CD4-positive, alpha-beta T cell treated with Interleukin-21 for 1 hour (primary cell): ENCODE results near the gene TENM4.

Source experiments
- DNase-seq: peaks from one replicate; pipeline ENCODE4 v3.0.0-alpha.2; 2020

The TENM4 gene

DNA sequence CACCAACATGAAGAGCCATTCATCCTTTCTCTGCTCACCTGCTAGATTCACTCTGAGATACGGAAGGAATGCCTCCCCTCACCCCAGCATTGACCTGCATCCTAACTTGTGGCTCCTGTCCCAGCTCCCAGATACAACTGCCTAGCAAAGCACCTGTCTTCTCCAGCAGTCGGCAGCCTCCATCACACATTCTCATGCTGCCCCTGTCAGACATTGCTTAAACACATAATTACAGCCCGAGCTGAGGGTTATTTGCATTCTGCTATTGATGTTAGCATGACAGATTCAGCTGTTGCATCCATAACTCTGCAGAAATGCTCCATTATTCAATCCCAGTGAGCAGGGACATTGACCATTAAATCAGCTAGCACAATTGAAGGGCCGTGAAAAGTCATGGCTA lies 681.8 kb downstream of the TENM4 start:
- DNase-seq, result no peak

DNA sequence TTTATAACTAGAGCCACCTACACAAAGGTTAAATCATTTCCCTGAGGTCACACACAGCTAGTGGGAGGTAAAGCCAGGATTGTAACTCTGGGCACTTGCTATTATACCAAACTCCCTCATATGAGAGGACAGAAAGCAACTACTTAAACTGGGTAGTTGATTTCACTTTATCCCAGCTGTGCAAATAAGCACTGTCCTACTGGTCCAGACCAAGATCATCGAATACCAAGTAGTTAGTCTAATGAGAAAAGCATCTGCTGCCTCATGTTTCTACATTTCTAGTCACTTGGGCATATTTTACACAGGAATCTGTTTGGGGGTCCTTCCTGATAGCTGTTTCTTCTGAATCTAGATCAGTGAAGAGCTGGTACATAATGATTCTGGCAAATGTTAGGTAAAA lies 687.5 kb downstream of the TENM4 start:
- DNase-seq, result no peak

DNA sequence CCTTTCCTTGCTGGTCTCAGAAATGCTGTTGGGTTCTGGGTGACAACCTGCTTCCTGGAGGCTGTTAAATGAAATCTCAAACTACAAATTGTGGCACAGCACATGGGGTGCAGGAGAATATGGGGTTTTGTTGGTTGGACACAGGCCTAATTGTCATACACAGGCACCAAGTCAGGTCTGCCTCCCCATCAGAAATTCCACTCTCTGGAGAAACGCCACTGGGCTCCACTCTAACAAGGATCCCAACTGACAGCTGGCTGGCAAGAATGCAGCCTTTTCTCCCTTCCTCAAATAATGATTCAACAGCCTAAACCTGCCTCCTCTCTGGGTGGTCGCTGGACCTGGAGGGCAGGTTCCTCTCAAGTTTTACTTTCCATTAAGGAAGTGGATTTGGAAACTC lies 688.3 kb downstream of the TENM4 start:
- DNase-seq, result no peak

DNA sequence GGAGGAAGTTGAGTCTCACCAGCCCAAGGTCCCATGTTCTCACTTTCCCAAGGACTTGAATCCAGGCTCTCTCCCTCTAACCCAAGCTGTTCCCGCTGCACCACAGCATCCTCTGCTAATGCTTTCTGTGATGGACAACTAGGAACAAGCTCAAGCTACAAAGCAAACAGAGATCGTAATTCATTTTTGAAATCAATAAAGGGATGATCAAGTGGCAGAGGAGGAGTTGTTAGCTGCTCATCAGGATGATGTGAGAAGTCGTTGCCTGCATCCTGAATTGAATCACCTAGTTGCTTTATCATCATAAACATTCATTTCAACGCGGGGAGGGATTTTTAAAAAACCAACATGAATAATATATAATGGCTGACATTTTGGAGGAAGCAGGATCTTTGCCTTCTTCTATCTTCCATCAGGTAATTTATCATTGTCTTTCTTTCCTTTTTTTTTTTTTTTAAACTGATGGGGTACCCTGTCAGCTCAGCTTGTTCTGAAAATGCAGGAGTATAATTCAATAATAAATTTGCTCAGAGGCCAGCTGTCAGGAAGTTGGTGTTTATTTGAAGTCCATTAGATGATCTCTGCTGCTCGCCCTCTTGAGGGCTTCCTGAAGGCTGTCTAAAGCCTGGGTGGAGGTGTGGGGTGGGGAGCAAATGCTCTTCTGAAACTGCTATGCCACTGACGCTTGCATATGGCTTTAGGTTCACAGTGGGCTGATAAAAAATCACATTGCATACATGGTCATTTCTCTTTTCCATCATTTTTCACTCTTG lies 691.7 kb downstream of the TENM4 start:
- DNase-seq, result no peak

DNA sequence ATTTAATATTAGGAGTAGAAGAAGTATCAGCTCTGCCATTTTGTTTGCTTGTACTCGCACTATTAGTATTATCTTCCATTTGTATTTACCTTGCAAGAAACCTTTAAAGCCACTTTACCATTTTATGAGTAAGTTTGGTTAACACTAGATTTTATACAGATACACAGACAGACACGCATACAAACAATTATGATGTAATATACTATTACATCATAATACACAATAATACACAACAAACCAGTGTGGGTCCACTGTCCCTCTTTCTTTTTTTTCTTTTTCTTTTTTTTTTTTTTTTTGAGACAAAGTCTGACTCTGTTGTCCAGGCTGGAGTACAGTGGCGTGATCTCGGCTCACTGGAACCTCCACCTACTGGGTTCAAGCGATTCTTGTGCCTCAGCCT lies 695.9 kb downstream of the TENM4 start:
- no peak for DNase-seq

DNA sequence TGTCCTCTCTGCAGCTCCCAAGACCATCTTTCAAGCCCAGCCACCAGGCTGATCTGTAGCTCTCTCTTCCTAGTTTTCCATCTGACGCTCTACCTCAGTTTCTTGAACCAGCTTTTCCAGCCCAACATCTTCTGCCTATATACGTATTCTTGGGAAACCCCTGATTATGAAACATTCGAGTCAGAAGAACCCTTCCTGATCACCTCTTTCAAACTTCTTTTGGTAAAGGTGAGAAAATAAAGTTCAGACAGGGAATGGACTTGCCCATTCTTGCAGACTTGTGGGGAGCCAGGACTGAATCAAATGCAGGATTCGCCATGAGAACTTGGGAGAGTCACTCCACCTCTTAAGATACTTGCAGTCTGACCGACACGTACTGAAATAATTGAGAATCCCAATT lies 696.6 kb downstream of the TENM4 start:
- DNase-seq, result no peak

DNA sequence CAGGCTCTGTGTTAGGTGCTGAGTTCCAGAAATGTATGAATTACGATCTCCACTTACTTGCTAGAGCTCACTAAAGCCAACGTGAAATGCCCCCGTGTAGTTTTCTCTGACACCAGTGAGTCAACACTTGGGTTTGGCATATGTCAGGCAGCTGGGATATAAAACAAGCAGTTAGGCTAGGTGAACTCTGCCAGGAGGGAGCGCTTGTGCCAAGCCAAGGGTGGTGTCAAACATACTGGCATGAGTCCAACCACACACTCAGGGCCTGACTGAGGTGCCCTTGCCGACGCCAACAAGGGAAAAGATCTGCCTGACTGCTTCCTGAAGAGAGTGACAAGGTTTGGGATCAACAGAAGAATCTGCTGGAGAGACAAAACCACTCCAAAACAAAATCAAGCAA lies 698.4 kb downstream of the TENM4 start:
- DNase-seq, result no peak

DNA sequence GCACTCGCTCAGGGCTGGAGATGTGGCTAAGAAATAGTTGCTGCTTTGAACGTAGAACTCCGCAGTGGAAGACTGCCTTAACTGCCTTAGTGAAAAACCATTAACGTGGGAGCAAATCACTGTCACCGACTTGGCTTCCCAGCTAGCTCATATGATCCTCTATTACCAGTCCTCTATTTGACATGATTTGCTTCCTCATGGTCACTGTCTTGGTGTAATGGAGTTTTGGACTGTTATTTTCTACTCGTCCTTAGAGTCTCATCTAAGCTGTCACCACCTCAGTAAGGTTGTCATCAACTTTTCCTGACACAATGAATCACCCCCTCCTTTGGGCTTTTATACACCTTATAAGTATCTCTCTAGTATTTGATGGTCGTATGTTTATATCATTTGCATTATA lies 699.1 kb downstream of the TENM4 start:
- DNase-seq, result no peak

DNA sequence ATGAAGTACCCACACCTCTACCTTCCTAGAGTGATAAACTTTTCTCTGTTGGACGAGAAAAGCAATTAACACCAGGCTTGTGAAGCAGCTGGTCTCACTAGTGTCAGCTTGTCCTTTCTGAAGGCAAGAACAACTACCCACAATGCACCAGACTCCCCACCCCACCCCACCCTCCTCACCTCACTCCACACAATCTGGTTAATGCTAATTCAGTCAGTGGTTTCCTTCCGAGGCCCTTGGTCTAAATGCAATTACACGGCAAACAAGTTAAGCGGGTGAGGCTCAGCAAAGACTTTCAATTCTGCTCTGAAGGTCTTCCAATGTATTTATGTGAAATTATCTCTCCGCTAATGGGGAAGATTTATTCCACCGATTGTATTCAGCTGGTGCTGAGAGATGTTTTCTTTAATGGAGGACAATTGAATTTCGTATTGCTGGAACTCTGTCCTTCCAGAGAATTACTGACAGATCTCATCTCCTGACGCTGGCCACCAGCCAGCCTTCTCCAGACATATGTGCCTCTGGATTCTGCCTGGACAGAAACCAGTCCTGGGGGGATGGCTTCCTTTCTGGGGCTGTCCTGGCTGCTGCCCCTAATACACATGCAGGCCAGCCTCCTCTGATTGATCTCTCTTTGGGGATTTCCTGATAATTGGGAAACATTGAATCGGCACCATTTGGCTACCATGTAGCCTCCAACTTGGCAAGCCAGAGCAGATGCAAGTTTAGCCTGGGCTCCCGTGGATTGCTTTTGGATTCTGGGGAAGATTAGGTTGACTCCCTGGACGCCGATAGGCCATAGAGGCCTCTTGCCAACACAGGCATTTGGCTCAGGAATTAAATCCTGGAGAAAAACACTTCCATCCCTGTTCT lies 700.4 kb downstream of the TENM4 start:
- no peak for DNase-seq

DNA sequence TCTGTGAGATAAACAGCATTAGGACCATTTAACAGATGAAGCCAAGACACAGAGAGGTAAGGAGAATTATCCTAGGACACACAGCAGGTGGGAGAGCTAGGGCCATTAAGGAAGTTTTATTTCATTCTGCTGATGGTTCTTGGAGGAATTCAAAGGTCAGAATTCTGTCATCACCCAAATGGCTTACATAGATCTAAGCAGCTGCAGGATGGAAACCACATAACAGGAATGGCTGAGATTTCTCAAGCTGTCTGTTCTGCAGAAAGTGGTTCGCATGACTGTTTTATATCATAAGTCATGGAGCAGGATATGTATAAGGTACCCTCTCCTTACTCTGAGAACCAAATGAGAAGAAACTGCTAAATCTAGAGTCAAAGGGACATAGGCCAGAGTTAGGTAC lies 702.9 kb downstream of the TENM4 start:
- DNase-seq, result no peak

DNA sequence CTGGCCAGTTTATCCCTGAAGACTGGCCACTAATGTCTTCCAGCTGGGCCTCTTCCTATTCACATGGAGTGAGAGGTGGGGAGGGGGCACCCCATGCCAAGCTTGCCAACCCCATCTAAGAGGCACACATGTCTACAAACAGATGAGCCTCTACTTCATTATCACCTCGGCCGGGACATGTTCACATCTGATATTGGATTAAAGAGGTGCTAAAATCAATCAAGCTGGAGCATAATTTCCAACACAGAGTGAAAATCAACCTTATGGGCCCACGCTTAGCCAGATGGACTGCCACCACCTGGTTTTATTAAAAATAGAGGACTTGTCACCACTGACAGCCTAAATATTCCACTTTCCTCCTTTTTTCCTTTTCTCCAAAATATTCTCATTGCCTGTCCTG lies 703.5 kb downstream of the TENM4 start:
- DNase-seq, result no peak

DNA sequence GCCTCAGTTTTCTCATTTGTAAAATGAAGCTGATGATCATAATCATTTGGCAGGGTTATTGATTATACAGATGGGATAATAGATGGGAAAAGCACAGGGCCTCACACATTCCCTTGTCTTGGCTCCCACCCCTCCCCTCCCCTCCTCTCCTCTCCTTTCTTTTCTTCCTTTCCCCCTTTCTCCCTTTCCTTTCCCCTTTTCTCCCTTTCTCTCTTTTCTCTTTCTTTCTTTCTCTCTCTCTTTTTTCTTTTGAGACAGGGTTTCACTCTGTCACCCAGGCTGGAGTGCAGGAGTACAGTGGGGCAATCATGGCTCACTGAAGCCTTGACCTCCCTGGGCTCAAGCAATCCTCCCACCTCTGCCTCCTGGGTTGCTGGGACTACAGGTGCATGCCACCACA lies 705.1 kb downstream of the TENM4 start:
- DNase-seq, result no peak

DNA sequence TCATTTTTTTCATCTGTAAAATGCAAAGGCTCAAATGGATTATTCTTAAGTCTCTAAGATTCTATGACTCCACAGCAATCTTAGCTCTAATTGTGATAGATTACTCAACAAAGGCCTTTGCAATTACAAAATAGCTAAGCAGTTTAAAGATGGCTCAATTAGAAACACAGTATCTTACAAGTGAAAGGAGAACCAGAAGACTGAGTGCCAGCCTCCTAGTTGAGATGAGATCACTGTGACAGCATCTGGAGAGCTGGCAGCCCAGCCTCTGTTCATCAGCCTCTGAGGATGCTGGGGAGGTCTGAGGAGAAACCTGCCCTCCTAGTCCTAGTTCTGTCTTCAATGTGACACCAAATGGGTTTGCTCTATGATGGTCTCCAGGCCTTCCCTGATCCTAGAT lies 707.8 kb downstream of the TENM4 start:
- no peak for DNase-seq

DNA sequence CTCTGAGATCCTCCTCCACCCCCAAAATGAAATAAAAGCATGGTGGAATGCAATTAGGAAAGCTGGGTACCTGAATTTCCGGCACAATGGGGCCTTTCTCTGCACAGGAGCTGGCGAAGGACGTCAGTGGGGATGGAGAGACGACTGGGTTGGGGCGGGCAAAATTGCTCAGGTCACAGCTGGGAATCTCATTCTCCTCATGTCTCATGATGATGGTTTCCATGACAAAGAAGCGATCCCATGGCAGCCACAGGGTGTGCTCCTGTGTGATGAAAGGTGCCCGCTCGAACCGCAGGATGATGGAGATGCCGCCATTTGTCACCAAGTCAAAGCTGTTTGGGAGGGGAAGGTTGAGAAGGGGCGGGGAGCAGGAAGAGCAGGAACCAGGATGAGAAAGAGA lies 708.6 kb downstream of the TENM4 start:
- DNase-seq, result no peak

DNA sequence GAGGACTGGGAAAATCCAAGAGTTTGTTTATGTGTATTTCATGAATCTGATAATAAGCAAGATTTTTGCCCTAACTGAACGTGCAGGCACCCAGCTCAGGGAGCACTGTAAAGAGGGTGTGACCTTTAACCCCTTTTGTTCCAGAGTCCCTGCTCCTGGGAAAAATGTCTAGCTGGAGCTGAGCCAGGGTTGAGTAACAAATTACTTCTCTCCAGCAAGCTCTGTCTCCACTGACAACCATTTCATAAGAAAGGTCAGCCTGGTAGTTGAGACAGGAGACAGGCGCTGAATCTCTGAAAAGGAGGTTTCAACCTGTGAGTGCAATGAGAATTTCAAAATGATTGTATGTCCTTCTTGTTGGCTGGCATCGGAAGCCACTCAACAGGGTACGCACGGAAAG lies 709.8 kb downstream of the TENM4 start:
- no peak for DNase-seq

DNA sequence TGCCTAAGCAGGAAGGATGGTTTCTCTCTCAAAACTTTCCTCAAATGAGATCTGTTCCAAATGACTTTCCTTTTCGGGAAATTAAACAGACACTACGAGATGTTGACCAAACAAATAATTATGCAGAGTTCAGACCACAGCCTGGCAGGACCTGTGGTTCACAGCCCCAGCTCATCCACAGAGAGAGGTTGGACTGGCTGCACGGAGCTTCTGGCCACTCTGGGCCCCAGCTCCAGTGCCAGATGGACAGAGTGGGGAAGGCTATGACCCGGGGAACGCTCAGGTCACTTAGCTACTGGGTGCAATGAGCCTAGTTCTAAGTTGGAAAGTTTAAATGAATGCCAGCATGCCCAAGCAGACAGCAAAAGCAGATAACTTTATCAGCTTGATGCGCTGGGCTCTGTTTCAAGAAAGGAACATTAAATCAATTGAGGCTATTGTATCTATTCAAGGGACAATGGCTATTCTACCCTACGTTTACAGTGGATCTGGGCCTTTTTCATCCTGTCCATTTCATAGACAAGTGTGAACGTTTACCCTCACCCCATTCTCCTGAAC lies 710.5 kb downstream of the TENM4 start:
- no peak for DNase-seq

DNA sequence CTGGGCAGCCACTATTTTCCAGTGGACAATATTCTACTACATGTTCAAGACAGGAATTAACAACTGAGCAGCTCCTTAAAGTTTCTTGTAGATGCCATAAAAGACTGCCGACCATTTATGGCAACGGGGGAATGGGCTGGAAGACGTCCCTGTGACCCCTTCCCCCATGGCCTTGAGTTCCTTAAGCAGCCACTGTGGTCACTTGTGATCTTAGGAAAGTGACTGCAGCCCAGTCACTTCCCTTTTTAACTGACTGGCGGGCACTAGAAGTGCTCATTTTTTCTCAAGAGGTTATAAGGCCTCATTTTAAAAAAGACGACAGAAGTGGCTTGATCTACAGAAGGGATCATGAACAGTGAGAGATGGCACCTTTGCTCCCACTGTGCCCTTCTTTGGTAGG lies 713.0 kb downstream of the TENM4 start:
- DNase-seq, result no peak

DNA sequence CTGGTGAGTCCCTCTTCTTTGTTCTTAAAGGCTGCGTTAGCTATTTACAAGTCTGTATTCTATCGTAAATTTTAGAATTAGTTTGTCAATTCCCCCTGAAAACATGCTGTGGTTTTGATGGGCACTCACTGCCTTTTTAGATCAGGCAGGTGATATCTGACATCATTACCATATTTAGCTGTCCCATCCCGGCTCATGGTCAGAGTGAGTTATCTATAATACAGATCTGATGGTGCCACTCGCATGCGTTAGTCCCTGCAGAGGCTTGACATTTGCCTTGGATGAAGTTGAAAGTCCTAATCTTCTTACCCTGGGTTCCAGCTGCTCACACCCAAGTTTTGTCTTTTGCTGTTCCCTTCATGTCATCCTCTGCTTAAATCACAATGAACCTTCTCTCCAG lies 715.6 kb downstream of the TENM4 start:
- no peak for DNase-seq

DNA sequence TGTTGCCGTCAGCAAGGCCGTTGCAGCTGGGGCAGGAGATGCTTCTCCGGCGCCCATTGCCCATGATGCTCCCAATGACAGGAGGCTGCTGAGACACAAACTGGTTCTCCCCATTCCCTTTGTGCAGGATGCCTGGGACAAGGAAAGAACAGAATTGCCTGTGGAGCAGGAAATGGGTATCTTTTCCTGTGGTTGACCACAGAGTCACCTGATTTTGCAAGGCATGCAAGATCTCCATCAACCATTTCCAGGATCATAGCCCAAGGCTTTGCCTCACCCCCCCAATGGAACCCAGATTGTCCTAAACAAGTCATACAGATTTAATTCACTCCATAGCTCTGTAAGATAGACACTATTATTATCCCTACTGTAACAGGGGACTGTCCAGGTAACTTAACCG lies 718.0 kb downstream of the TENM4 start:
- no peak for DNase-seq

DNA sequence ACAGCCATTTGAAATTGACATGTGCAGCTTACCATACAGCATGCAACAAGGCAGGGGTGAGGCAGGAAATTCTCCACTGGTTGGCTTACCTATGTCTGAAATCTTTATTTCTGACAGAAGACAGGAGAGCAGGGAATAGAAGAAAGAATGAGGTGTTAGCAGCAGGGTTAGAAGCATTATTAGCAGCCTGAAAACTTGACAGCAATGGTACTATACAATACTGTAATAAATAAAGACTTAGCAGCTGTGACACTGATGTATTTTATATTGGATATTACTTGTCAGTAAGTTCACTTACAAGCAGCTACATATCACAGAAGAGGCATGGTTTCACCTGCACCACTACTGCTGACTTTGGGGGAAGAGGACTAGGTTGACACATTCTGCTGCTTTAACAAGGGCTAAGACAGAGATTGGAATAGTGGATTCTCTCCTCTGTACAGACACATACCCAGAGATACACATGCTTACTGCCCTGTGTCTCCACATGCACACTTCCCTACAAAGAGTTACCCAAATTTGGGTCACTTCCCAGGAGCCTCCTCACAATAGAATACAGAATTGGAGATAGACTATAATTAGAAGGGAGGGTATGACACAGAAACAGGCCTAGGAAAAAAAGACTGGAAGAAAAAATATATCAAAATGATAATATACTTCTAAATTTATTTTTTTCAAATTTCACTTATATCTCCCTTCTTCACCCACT lies 720.4 kb downstream of the TENM4 start:
- DNase-seq, result no peak

DNA sequence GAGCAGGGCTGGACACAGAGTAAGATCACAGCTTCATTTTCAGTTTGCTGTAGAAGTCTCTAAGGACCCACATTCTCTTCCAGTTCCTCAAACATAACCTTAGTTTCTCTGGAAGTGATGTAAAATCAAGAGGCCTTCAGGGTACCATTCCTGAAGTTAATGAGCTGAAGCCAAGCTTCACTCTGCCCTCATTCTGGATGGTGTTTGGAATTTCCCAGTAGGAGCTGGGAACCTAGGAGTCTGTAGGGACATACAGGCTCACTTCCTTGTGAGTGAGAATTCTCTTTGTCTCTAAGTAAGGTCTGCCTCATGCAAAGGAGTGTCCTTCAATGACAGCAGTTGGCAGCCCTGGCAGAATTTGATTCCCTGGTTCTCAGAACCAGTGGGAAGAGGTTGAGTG lies 723.8 kb downstream of the TENM4 start:
- DNase-seq, result no peak

DNA sequence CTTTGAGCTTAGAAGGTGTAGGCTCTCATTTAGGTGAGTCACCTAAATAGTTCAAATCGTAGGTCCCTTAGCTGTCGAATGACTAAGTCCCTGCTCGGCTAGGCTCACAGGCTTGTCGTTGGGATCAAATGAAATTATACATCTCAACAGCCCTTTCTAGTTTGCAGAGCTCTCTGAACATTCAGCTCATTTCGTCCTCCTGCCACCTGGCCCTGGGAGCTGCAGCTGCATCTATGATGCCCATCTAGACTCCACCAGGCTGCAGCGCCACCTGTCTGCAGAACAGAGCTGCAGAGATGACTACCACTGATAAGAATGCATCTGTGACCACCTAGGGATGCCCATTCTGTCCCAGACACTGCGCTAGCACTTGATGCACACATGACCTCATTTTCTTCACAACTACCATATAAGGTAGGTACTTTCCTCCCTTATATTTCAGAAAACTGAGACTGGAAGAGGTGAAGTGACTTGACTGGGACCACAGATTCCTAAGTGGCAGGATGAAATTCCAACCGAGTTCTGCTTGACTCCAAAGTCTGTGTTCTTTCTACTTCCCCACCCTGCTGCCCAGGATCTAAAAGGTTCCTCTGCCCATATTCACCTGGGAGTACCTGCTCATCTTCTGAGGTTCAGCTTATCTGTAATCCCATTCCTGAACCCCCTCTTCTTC lies 725.1 kb downstream of the TENM4 start:
- DNase-seq, result no peak

DNA sequence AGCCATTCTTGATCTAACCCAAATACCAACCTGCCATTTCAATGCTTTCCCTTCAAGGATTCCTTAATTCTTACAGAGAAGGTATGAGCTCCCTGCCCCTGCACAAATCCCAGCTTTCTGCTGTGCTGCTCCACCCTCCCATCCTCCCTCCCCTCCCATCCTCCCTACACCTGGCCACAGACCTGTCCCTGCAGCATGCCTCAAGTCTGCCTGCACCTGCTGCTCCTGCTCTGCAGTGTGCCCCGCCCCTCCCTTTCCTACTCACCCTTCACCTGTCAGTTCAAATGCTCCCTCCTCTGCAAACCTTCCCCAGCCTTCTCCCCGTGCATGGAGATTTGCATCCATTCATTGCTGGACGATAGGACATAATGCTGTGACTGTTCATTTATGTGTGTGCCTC lies 726.3 kb downstream of the TENM4 start:
- no peak for DNase-seq
